Measurements from ENCODE around the gene RUFY2. TPM values are rescaled to one million over a fixed set of nuclear protein-coding genes. Genes with fewer than 3 reads are reported as not detected.
A peak's percentile ranks its signal among the peaks of the same experiment; 100 is the strongest.

Gene RUFY2
- total and polyA plus RNA-seq, 8 donors, result 4.6 to 104 (median 27.6) TPM

DNA sequence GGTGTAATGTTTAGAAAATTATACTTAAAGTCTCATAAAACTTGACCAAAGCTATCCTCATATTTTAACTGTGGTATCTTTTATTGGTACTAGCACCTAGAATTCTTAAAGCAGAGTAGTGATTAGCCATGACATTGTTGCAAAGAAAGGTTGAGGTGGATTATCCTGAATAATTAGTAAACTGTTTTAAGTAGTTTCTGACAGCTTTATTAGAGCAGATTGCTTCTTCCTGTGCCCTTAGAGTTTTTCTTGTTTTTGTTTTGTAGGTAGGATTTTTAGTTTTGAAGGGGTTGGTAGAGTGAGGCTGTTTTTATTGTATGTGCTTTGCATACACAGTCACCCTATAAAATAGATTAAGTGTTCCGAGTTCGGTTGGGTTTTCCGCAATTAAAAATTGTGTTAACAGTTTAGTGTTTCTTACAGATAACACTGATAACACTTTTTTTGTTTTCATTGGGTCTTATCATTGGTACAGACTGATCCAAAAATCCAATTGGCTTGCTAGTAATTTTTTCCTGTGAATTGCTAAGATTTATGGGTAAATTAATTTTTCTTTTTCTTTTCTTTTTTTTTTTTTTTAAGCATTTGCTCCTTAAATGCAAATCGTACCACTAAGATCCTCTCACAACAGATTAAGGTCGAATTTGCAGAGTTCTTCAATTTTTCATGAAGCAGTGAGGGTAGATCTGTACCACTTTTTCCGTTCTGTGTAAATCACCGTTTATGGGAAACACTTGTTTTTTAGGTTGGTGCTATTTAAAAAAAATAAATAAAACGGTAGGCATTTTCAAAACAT is 72.2 kb downstream of the RUFY2 start:
- no peak for DNase-seq
- peak overlapping the region in 3 of 5 donors; percentile 20 to 99 (median 28) for H3K27ac ChIP-seq
- H3K4me3 ChIP-seq, result peak overlapping the region; percentile 85 to 98 (median 94)
- H3K4me1 ChIP-seq, result peaks cover 36 to 68% (median 51%) of the 10 kb centered on the region in 4 donors
- H3K27me3 ChIP-seq, result no peaks in the 10 kb centered on the region
- peaks cover 17 to 23% (median 18%) of the 10 kb centered on the region in 4 donors for H3K36me3 ChIP-seq
- no peak for TF ChIP-seq POLR2A (IDR thresholded peaks at IDR 0.05)
- TF ChIP-seq, protein P1, sequence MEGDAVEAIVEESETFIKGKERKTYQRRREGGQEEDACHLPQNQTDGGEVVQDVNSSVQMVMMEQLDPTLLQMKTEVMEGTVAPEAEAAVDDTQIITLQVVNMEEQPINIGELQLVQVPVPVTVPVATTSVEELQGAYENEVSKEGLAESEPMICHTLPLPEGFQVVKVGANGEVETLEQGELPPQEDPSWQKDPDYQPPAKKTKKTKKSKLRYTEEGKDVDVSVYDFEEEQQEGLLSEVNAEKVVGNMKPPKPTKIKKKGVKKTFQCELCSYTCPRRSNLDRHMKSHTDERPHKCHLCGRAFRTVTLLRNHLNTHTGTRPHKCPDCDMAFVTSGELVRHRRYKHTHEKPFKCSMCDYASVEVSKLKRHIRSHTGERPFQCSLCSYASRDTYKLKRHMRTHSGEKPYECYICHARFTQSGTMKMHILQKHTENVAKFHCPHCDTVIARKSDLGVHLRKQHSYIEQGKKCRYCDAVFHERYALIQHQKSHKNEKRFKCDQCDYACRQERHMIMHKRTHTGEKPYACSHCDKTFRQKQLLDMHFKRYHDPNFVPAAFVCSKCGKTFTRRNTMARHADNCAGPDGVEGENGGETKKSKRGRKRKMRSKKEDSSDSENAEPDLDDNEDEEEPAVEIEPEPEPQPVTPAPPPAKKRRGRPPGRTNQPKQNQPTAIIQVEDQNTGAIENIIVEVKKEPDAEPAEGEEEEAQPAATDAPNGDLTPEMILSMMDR (IDR thresholded peaks at IDR 0.05), result no peak
- TF ChIP-seq EP300 (IDR thresholded peaks at IDR 0.05), result no peak
- TF ChIP-seq POLR2AphosphoS5 (IDR thresholded peaks at IDR 0.05), result no peak
- H3K9me3 ChIP-seq, result no peaks in the 10 kb centered on the region
- 2 to 5% (median 3%) methylated on average over 8 of the region's 8 CpGs for WGBS, 5 donors
- intact Hi-C loops (cut with DNase I; ENCODE audit: low total_unique reads), result loop anchor here (10.0 kb wide), 1 partner anchor 260 kb away; the partner anchor contains the start of gene HERC4

DNA sequence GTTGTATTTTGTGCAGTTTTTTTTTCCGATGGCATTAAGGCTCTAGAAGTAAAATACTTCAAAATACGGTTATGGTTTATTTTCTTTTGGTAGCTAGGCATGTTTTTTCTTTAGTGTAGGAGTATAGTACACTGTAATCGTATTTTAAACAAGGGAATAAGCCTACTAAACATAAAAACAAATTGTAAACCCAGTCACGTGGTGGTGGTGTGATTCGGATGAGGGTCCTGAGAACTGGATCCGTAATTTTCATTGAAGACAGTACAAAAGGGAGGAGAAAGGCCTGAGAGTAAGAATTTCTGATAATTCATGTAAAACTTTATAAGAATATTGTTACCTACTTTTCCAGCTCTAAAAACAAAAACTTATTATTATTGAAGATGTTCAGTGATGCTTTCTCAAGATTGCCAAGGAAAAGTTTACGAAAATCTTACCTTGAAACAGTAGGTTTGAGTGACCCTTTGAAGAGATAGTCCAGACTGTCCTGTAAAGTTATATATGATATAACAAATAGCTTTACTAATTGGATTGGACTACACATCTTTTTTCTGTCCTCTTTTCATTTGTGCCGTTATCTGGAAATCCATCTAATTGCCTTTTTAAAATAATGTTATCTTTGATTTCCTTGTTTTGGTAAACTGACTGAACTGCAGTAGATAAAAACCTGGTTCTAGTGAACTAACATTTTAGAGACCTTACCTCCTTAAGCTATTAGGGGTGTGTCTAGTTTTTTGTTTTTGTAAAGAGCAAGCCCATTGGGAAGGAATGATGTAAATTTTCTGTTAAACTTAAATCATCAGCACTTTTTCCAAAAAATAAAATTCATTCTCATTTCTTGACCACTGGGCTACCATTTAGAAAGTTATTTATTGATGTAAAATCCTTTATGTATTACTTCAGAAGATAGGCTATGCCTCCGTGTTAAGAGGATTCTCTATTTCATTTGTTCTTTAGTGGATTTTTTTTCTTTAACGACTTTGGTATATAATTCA is 73.3 kb downstream of the RUFY2 start:
- peak overlapping the region; percentile 85 to 98 (median 94) for H3K4me3 ChIP-seq
- WGBS, 5 donors, result 0 to 2% (median 1%) methylated on average over 10 of the region's 10 CpGs
- peaks cover 5 to 12% (median 7%) of the 10 kb centered on the region in 4 donors for H3K36me3 ChIP-seq
- intact Hi-C loops (cut with DNase I; ENCODE audit: low total_unique reads), result loop anchor here (10.0 kb wide), 1 partner anchor 259 kb away; the partner anchor contains the start of gene HERC4
- DNase-seq, result peak in 1 of 2 donors; percentile 20
- H3K4me1 ChIP-seq, result peaks cover 41 to 70% (median 55%) of the 10 kb centered on the region in 4 donors
- TF ChIP-seq POLR2AphosphoS5 (IDR thresholded peaks at IDR 0.05) (no peak), POLR2A (IDR thresholded peaks at IDR 0.05) (no peak), EP300 (IDR thresholded peaks at IDR 0.05) (no peak)
- TF ChIP-seq, protein P1 (IDR thresholded peaks at IDR 0.05), result no peak
- H3K27me3 ChIP-seq, result no peaks in the 10 kb centered on the region
- H3K9me3 ChIP-seq, result no peaks in the 10 kb centered on the region
- H3K27ac ChIP-seq, result peak overlapping the region in 4 of 5 donors; percentile 99 to 100 (median 99)

DNA sequence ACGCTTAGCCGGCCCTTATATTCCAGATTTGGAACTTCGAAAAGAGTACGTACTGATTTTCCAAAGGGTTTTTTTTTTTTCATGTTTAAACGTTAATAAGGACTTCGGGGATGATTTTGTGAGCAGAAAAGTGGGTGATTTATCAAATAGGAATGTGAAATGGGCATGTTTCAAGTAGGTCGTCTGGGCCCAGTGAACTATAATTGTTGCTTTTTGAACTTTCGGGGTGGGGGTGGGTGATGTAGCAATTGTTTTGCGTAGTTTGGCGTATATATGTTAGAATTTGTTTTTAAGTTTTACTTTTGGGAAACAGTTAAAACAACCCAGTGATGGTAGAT is 74.0 kb downstream of the RUFY2 start:
- intact Hi-C loops (cut with DNase I; ENCODE audit: low total_unique reads), result loop anchor here (10.0 kb wide), 1 partner anchor 258 kb away; the partner anchor contains the start of gene HERC4
- H3K4me1 ChIP-seq, result peaks cover 43 to 73% (median 57%) of the 10 kb centered on the region in 4 donors
- no peaks in the 10 kb centered on the region for H3K9me3 ChIP-seq
- peaks cover 0 to 4% (median under 1%) of the 10 kb centered on the region in 4 donors for H3K36me3 ChIP-seq
- TF ChIP-seq POLR2AphosphoS5 (IDR thresholded peaks at IDR 0.05) (no peak), EP300 (IDR thresholded peaks at IDR 0.05) (no peak), POLR2A (IDR thresholded peaks at IDR 0.05) (no peak)
- DNase-seq, result no peak
- H3K27me3 ChIP-seq, result no peaks in the 10 kb centered on the region
- 0 to 1% (median 0%) methylated on average over 10 of the region's 10 CpGs for WGBS, 5 donors
- peak overlapping the region; percentile 93 to 100 (median 99) for H3K27ac ChIP-seq
- peak overlapping the region; percentile 85 to 98 (median 94) for H3K4me3 ChIP-seq

DNA sequence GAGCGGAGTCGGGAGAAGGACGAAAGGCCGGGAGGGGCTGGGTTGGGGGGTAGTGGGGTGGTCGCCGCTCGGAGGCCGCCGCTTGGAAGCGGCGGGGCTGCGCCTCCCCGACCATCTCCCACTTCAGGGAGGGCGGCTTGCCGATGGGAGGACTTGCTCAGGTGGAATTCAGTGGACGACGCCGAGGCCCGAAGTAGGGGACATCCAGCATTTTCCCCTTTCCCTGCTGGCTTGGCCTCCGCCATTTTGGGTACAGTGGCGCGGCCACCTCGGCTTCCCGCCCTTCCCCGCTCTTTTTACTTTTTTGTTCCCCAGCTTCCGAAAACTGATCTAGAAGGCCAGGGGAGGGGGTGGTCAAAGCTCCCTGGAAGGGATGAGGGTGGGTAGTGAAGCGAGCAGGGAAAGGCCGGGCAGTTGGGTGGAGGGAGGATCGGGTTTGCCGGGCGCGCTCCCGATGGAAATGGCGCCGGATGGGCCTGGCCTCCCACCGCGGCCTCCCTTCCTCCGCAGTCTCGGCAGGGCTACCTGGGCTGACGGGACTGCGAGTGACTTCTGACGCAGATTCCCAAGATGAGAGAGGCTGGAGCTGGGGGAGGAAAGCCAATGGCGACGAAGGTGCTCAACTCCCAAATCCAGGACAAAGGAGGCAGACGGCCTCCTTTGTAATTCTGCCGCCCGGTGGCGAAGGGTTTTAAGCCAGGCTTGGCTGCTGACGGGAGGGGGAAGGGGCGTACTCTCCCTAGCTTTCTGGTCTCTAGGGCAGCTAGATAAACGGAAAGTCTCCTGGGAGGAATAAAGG is 74.6 kb downstream of the RUFY2 start, which contains the start of gene PBLD:
Gene PBLD (minus strand): TSS at position 670 of the 799 bp plus-strand sequence. CDS start 26,084 bp downstream, outside the sequence.
- DNase-seq, result peak; percentile 73 to 94
- Histone ChIP-seq H3K27ac (peak within 1 kb of the TSS; percentile 93 to 100 (median 99)), H3K9me3 (no peaks in the 10 kb centered on the region), H3K4me1 (peaks cover 37 to 73% (median 56%) of the 10 kb centered on the region in 4 donors), H3K4me3 (peak within 1 kb of the TSS; percentile 85 to 98 (median 94)), H3K36me3 (no peaks in the 10 kb centered on the region), H3K27me3 (no peaks in the 10 kb centered on the region)
- 0 to 1% (median 0%) methylated on average over 37 to 51 of the region's 51 CpGs for WGBS, 5 donors
- intact Hi-C loops (cut with DNase I; ENCODE audit: low total_unique reads), result loop anchor here (10.0 kb wide), 1 partner anchor 258 kb away; the partner anchor contains the start of gene HERC4
- TF ChIP-seq EP300 (IDR thresholded peaks at IDR 0.05) (no peak), POLR2A (IDR thresholded peaks at IDR 0.05) (peak in 2 of 4 donors; percentile 46 to 51), POLR2AphosphoS5 (IDR thresholded peaks at IDR 0.05) (peak; percentile 65 to 86 (median 73))
- TF ChIP-seq, protein P1 (IDR thresholded peaks at IDR 0.05), result peak in 4 of 7 experiments; percentile 18 to 67 (median 42)

Measured in stomach (tissue), 9 donors.